ENCODE data around the gene OVOL2.
"Not testable (repeated sequence)": the region's sequence is repeated elsewhere in the genome, so short reads cannot be mapped to it uniquely, and the experiment has no call there.

Gene OVOL2
- long read RNA-seq, partial matches to known transcripts = 0 of 3 reads
- long read RNA-seq, other reads (novel, unspliced or antisense) = 3 of 3 reads

DNA sequence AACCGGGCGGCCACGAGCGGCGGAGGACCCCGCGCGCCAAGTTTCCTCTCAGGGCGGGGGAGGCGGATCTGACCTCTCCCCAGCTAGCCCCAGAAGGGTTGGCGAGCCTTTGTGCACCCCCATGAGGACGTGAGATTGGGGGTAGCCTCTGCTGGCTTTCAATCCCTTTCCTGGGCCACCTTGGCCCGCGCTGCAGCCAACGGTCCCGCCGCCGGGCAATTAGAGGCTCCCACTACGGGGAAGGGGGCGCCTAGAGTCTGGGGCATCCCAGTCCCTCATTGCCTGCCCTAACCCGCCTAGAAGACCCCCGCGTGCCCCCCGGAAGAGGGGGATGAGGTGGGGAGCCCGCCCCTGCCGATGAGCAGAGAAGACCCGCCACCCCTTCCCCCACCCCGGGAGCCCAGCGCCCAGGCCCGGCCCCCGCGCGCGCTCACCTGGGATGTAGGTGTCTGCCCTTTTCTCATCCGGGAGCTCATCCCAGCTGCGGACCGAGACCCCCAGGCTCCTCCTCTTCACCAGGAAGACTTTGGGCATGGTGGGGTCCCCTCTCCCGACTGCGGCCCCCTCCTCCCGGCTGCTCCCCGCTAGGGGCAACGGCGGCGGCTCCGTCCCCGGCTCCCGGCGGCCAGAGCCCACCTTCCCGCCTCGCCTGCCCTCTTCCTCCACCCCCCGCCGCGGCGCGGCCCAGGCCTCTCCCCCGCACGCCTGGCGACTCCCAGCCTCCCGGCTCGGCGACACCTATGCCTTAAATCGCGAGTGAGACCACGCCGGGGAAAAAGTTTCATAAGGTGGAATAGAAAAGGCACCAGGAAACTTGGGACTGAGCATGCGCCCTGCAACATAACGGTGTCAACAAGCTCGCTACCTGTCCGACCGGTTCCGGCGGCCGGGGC, at the start of gene OVOL2:
Gene OVOL2 (minus strand): TSS at position 816 of the 893 bp plus-strand sequence. CDS start 282 bp downstream, at position 534.
- Histone ChIP-seq H3K27me3 (ENCODE audit: insufficient read depth, poor library complexity, severe bottlenecking) (peaks cover 55% of the 10 kb centered on the region), H3K4me3 (replicated peaks; ENCODE audit: insufficient read depth, low read length) (peak within 1 kb of the TSS; percentile 46), H3K27ac (replicated peaks) (no peak within 1 kb of the TSS)
- TF ChIP-seq, protein P1, sequence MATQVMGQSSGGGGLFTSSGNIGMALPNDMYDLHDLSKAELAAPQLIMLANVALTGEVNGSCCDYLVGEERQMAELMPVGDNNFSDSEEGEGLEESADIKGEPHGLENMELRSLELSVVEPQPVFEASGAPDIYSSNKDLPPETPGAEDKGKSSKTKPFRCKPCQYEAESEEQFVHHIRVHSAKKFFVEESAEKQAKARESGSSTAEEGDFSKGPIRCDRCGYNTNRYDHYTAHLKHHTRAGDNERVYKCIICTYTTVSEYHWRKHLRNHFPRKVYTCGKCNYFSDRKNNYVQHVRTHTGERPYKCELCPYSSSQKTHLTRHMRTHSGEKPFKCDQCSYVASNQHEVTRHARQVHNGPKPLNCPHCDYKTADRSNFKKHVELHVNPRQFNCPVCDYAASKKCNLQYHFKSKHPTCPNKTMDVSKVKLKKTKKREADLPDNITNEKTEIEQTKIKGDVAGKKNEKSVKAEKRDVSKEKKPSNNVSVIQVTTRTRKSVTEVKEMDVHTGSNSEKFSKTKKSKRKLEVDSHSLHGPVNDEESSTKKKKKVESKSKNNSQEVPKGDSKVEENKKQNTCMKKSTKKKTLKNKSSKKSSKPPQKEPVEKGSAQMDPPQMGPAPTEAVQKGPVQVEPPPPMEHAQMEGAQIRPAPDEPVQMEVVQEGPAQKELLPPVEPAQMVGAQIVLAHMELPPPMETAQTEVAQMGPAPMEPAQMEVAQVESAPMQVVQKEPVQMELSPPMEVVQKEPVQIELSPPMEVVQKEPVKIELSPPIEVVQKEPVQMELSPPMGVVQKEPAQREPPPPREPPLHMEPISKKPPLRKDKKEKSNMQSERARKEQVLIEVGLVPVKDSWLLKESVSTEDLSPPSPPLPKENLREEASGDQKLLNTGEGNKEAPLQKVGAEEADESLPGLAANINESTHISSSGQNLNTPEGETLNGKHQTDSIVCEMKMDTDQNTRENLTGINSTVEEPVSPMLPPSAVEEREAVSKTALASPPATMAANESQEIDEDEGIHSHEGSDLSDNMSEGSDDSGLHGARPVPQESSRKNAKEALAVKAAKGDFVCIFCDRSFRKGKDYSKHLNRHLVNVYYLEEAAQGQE (IDR thresholded peaks at IDR 0.05; ENCODE audit: insufficient replicate concordance, low read depth) = no peak
- TF ChIP-seq SPI1 (IDR thresholded peaks at IDR 0.05; ENCODE audit: borderline replicate concordance, low read depth) = no peak
- TF ChIP-seq, protein P2, sequence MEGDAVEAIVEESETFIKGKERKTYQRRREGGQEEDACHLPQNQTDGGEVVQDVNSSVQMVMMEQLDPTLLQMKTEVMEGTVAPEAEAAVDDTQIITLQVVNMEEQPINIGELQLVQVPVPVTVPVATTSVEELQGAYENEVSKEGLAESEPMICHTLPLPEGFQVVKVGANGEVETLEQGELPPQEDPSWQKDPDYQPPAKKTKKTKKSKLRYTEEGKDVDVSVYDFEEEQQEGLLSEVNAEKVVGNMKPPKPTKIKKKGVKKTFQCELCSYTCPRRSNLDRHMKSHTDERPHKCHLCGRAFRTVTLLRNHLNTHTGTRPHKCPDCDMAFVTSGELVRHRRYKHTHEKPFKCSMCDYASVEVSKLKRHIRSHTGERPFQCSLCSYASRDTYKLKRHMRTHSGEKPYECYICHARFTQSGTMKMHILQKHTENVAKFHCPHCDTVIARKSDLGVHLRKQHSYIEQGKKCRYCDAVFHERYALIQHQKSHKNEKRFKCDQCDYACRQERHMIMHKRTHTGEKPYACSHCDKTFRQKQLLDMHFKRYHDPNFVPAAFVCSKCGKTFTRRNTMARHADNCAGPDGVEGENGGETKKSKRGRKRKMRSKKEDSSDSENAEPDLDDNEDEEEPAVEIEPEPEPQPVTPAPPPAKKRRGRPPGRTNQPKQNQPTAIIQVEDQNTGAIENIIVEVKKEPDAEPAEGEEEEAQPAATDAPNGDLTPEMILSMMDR (IDR thresholded peaks at IDR 0.05; ENCODE audit: insufficient read depth, low read length) = no peak
- DNase-seq (ENCODE audit: low read depth in 1 of 2, low spot score in 1 of 2) = no peak

DNA sequence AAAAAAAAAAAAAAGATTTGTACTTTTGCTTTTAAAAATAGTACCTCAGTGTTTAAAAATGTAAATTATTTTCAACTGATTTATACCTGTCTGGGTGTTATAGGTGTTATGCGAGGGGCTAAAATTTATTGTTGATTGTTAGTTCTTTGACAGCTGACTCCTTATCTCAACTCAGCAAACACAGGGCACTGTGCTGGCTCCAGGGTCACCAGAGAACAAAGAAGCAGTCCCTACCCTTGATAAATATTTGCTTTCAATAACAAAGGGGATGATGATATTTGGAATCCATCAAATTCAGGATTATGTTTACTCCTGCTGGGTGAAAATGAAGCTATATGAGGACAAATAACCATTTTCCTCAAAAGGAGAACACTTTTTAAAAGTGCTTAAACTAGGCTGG, 45.8 kb upstream of the OVOL2 start:
- no peak overlapping the region for H3K27ac ChIP-seq (replicated peaks)
- DNase-seq (ENCODE audit: low read depth in 1 of 2, low spot score in 1 of 2) = no peak
- TF ChIP-seq SPI1 (IDR thresholded peaks at IDR 0.05; ENCODE audit: borderline replicate concordance, low read depth) (no peak), POLR2AphosphoS5 (IDR thresholded peaks at IDR 0.05; ENCODE audit: low read depth) (no peak), GABPA (IDR thresholded peaks at IDR 0.05; ENCODE audit: low read depth) (no peak)
- TF ChIP-seq, protein P2 (IDR thresholded peaks at IDR 0.05; ENCODE audit: insufficient read depth, low read length) = no peak
- TF ChIP-seq, protein P1 (IDR thresholded peaks at IDR 0.05; ENCODE audit: insufficient replicate concordance, low read depth) = no peak

DNA sequence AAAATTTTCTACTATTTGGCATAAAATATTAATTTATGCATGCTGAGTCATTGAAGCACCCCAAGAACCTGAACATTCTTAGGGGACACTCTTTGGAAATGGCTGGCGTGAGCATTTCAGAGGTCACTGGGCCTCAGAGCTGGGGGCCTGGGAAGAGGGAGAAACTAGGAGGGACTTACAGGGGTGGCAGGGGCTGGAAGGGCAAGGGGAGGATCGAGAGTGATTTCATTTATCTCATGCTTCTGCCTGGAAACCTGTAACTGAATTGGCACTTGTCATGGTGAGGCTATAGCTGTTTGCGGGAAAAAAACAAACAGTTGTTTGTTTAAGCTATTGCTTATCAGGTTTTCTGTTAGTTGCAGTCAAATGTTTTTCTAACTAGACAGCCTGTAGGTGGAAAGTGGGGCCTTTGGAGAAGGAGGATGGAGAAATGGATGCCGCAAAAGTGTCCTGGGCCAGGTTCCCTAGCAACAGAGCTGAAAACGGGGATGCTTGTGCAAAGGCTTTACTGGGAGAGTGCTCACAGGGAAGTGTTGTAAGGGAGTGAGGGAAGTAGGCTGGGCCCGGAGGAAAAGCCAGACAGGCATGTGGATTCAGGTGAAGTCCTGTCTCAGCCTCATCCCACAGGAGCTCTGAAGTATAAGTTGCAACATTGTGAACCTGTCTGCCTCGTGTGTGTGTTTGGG, 43.6 kb upstream of the OVOL2 start:
- Histone ChIP-seq H3K27me3 (ENCODE audit: insufficient read depth, poor library complexity, severe bottlenecking) (no peaks in the 10 kb centered on the region), H3K27ac (replicated peaks) (no peak overlapping the region), H3K4me3 (replicated peaks; ENCODE audit: insufficient read depth, low read length) (no peak overlapping the region)
- no peak for DNase-seq (ENCODE audit: low read depth in 1 of 2, low spot score in 1 of 2)
- TF ChIP-seq SPI1 (IDR thresholded peaks at IDR 0.05; ENCODE audit: borderline replicate concordance, low read depth) (no peak), GABPA (IDR thresholded peaks at IDR 0.05; ENCODE audit: low read depth) (no peak), POLR2AphosphoS5 (IDR thresholded peaks at IDR 0.05; ENCODE audit: low read depth) (no peak)
- TF ChIP-seq, protein P1 (IDR thresholded peaks at IDR 0.05; ENCODE audit: insufficient replicate concordance, low read depth) = no peak
- TF ChIP-seq, protein P2 (IDR thresholded peaks at IDR 0.05; ENCODE audit: insufficient read depth, low read length) = no peak

More for the DNA sequence above, 45.8 kb upstream of the OVOL2 start:
- no peaks in the 10 kb centered on the region for H3K27me3 ChIP-seq (ENCODE audit: insufficient read depth, poor library complexity, severe bottlenecking)
- H3K4me3 ChIP-seq (replicated peaks; ENCODE audit: insufficient read depth, low read length) = no peak overlapping the region

DNA sequence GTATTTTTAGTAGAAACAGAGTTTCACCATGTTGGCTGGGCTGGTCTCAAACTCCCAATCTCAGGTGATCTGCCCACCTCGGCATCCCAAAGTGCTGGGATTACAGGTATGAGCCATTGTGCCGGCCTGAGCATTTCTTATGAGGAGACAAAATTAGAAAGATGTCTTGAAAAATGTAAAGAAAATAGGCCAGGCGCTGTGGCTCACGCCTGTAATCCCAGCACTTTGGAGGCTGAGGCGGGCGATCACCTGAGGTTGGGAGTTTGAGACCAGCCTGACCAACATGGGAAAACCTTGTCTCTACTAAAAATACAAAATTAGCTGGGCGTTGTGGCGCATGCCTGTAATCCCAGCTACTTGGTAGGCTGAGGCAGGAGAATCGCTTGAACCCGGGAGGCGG, 42.9 kb upstream of the OVOL2 start:
- not testable (repeated sequence) for H3K27me3 ChIP-seq (ENCODE audit: insufficient read depth, poor library complexity, severe bottlenecking); H3K4me3 ChIP-seq (replicated peaks; ENCODE audit: insufficient read depth, low read length); DNase-seq (ENCODE audit: low read depth in 1 of 2, low spot score in 1 of 2); H3K27ac ChIP-seq (replicated peaks)
